ENCODE results near the gene SAFB.

DNA sequence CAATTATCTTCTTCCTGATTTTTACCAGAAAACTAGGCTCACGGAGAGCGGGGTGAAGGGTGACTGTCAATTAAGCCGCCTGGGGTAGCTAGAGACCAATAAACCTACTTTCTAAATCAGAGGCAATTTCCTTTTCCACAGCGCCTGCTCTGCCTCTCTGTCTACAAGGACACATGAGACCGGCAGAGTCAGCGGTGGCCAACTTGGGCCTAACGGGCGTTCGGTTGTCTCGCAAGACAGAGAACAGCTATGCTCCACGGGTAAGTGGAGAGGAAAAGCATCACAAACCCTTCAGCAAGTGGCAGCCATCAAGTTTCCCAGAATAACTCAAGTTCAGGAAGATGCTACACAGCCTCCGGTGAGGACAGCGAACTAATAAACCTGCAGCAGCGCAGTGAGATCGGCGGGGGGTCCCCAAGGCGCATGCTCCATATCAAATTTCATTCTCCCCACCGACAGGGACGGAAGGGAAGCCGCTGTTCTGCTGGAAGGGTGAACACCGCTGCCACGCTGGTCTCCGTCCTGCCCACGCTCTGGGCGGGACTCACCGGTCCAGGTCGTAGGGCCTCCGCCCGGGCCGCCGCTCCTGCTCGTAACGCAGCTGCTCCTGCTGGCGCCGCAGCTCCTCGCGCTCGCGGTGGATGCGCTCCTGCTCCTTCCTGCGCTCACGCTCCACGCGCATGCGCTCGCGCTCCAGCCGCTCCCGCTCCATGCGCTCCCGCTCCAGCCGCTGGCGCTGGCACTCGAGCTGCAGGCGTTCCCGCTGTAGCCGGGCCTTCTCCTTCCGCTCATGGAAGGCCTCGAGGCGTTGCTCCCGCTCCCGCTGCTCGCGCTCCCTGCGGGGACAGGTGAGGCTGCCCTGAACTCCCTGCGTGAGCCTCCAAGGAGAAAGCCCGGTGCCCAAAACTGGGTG lies 29.3 kb upstream of the SAFB start:
- TF ChIP-seq, protein P1, sequence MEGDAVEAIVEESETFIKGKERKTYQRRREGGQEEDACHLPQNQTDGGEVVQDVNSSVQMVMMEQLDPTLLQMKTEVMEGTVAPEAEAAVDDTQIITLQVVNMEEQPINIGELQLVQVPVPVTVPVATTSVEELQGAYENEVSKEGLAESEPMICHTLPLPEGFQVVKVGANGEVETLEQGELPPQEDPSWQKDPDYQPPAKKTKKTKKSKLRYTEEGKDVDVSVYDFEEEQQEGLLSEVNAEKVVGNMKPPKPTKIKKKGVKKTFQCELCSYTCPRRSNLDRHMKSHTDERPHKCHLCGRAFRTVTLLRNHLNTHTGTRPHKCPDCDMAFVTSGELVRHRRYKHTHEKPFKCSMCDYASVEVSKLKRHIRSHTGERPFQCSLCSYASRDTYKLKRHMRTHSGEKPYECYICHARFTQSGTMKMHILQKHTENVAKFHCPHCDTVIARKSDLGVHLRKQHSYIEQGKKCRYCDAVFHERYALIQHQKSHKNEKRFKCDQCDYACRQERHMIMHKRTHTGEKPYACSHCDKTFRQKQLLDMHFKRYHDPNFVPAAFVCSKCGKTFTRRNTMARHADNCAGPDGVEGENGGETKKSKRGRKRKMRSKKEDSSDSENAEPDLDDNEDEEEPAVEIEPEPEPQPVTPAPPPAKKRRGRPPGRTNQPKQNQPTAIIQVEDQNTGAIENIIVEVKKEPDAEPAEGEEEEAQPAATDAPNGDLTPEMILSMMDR (conservative IDR thresholded peaks at IDR 0.05): no peak
- TF ChIP-seq ZFX (IDR thresholded peaks at IDR 0.05): no peak
